GM12801 (cell line): ENCODE data around the gene CUL4B.

Experiments used
- TF ChIP-seq, protein P1 (sequence below): IDR thresholded peaks from one replicate; pipeline ENCODE4 v1.5.1; 2011; ENCODE audit warnings: control low read depth; ENCODE audit not compliant: insufficient read length; ENCODE audit errors: extremely low read depth

CUL4B gene

DNA sequence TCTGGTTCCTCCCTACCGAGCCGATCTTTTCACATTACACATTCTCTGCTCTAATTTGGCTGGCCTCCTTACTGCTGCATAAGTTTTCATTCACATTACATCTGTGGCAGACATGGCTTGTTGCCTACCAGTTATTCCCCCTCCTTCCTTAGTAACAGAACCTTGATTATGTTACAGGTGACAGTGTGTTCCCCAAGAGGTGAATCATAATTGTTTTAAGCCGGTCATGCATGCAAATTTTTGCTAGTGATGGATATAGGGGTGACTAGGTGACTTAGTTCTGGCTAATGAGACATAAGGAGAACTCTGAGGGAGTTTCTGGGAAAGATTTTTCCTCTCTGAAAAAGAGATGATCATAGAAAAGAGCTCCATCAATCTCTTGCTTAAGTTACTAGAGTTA lies 83.3 kb downstream of the CUL4B start:
- TF ChIP-seq, protein P1, sequence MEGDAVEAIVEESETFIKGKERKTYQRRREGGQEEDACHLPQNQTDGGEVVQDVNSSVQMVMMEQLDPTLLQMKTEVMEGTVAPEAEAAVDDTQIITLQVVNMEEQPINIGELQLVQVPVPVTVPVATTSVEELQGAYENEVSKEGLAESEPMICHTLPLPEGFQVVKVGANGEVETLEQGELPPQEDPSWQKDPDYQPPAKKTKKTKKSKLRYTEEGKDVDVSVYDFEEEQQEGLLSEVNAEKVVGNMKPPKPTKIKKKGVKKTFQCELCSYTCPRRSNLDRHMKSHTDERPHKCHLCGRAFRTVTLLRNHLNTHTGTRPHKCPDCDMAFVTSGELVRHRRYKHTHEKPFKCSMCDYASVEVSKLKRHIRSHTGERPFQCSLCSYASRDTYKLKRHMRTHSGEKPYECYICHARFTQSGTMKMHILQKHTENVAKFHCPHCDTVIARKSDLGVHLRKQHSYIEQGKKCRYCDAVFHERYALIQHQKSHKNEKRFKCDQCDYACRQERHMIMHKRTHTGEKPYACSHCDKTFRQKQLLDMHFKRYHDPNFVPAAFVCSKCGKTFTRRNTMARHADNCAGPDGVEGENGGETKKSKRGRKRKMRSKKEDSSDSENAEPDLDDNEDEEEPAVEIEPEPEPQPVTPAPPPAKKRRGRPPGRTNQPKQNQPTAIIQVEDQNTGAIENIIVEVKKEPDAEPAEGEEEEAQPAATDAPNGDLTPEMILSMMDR = no peak

DNA sequence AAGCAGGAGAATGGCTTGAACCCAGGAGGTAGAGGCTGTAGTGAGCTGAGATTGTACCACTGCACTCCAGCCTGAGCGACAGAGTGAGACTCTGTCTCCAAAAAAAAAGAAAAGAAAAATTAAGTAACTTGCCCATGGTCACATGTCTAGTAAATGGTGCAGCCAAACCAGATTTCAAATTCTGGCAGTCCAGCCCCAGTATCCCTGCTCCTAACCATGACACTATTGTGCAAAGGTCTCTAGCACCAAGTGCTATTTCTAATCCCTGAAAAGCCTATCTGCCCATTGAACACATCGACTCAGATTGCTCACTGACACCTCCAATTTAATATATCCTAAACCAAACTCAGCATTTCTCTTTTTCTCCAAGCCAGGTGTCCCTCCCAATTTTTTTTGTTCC lies 84.0 kb downstream of the CUL4B start:
- TF ChIP-seq, protein P1 = no peak
